GM19351 (cell line): ENCODE data around the gene SPTB.

ENCODE experiments used
- ATAC-seq: cut with Tn5 transposase; IDR thresholded peaks from one replicate; pipeline ENCODE4 v1.9.1; 2021; ENCODE audit warnings: mild to moderate bottlenecking, moderate library complexity; ENCODE audit not compliant: unreplicated experiment

Gene SPTB

DNA sequence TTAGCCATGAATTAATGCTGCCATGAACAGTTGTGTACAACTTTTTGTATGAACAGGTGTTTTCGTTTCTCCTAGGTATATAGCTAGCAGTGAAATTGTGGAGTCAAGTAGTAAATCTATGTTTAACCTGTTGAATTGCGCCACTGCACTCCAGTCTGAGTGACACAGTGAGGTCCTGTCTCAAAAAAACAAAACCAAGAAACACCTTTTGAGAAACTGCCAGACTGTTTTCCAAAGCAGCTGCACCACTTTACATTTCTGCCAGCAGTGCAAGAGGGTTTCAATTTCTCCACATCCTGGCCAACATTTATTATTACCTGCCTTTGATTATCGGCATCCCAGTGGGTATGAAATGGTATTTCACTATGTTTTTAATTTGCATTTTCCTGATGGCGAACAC, 178.8 kb downstream of the SPTB start:
- no peak for ATAC-seq

DNA sequence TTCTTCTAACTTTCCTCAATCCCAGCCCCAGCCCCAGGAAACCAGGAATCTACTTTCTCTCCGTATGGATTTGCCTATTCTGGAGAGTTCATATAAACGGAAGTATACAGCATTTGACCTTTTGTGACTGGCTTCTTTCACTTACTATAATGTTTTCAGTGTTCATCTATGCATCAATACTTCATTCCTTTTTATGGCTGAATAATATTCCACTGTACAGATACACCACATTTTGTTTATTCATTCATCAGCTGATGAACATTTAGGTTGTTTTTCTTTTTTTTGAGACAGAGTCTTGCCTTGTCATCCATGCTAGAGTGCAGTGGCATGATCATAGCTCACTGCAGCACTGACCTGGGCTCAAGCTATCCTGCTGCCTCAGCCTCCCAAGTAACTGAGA, 179.4 kb downstream of the SPTB start:
- ATAC-seq = no peak

DNA sequence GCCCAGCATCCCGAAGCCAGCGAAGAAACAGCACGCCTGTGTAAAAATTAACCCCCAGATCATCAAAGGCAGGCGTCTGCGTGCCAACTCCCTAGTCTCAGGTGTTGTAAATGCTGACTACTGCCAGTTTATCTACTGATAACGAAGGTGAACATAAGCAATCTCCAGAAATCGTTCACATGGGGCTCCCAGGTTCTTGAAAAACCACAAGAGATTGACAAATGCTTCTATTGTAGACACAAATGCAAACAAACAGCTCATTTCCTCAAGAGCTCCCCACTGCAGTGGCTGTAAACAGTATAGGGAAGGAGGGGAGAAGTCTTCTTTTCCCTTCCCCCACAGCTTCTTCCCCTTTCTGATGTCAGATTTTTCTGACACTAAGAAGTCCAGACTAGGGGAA, 180.8 kb downstream of the SPTB start:
- no peak for ATAC-seq

DNA sequence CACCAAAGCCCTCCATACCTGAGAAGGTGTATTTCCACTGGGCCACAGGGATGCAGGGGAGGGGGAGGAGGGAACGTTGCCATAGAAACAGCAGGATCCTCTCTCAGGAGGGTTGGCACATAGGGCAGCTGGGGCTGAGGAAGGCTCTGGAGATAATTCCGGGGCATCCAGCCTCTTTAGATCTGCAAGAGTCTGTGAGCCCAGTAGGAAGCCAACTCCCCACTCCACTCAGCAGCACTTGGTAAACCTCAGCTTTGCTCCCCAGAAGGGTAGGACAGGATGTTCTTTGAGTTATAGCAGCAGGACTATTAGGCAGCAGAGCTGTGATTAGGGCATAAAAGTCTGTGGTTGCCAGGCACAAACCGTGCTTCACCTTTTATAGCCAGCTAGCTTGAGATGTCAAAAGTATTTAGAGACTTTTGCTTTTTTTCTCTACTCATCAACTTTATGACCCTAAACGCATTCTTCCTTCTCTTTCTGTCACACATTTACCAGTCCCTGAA, 183.3 kb downstream of the SPTB start:
- no peak for ATAC-seq
